SU-DHL-6 (cell line): ENCODE measurements around the gene TENM4.

ENCODE experiments used
- EZH2phosphoT487 ChIP-seq: fragments of 200-600 bp; sonication (generic), shearing (Covaris generic); conservative IDR thresholded peaks from 2 replicates; pipeline ENCODE4 v1.6.1; 2018; ENCODE audit warnings: mild to moderate bottlenecking, antibody characterized with exemption, low read length, moderate library complexity, mixed read lengths
- TF ChIP-seq, protein P1 (sequence below): fragments of 200-600 bp; sonication (generic); IDR thresholded peaks from one replicate; pipeline ENCODE4 v1.5.1; 2017; ENCODE audit warnings: antibody characterized with exemption, mild to moderate bottlenecking, low read length, moderate library complexity; ENCODE audit not compliant: insufficient read depth, poor library complexity, severe bottlenecking

DNA sequence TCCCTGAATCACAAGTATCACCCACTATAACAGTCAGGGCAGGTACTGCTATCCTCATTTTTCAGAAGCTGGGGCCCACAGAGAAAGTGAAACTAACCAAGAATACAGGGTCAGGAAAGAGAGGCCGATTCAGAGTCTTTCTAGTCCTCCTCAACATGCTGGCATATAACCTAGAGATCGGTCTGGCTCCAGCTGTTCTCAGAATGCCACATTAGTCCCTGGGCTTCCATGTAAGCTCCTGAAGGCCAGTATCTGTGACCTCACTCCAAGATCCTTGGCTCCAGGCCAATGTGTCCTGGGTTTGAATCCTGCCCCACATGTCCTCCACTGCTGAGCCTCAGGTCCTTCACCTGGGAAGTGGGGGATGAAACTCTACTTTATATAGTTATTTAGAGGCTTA, 50.4 kb downstream of the TENM4 start:
- TF ChIP-seq, protein P1, sequence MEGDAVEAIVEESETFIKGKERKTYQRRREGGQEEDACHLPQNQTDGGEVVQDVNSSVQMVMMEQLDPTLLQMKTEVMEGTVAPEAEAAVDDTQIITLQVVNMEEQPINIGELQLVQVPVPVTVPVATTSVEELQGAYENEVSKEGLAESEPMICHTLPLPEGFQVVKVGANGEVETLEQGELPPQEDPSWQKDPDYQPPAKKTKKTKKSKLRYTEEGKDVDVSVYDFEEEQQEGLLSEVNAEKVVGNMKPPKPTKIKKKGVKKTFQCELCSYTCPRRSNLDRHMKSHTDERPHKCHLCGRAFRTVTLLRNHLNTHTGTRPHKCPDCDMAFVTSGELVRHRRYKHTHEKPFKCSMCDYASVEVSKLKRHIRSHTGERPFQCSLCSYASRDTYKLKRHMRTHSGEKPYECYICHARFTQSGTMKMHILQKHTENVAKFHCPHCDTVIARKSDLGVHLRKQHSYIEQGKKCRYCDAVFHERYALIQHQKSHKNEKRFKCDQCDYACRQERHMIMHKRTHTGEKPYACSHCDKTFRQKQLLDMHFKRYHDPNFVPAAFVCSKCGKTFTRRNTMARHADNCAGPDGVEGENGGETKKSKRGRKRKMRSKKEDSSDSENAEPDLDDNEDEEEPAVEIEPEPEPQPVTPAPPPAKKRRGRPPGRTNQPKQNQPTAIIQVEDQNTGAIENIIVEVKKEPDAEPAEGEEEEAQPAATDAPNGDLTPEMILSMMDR, result no peak
- TF ChIP-seq EZH2phosphoT487, result no peak
